Measurements from ENCODE around the gene CDCA8.
A peak's percentile ranks its signal among the peaks of the same experiment; 100 is the strongest.
"Not testable (repeated sequence)": the region's sequence is repeated elsewhere in the genome, so short reads cannot be mapped to it uniquely, and the experiment has no call there.

CDCA8 gene

DNA sequence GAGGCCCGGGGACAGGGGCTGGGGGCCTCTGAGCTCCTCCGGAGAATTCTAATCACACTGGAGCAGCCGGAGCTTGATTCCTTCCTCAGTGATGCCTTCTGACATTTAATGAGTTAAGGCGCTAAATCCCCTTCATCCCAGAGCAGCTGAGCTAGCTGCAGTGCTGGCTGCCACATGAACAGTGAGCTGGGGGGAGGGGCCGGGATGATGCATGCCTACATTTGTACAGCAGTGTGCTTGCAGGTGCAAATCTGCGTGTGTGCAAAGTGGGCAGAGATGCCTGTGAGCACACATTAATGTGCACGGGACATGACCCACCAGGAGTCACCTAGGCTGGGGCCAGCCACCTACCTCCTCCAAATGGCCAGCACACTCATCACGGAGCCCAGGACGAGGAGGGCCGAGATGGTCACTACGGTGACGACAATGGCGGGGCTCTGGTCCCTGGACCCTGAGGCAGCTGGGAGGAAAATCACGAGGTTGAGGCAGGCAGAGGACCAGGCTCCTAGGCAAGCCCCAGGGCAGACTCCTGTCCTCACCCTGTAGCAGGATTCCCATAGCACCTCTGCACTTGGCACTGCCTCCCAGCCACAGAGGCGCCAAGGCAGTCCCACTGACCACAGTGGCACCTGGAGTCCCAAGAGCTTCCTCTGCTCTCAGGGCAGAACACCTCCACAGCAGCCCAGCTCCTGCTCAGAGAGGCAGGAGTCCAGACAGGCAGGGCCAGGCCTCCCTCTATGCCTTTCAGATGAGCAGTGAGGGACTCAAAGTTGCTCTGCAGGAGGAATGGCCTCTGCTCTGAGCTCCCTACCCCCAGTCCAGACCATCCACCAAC is 34.7 kb downstream of the CDCA8 start:
- DNase-seq (ENCODE audit: low read depth, low spot score): no peak
- no peak overlapping the region for H3K4me3 ChIP-seq (ENCODE audit: low read length)

- no peak for DNase-seq (ENCODE audit: low read depth, low spot score)
- no peak overlapping the region for H3K4me3 ChIP-seq (ENCODE audit: low read length)
These were observed 36.1 kb downstream of the CDCA8 start for GRCh38 chr1:37728416-37728815.

- DNase-seq (ENCODE audit: low read depth, low spot score): no peak
- no peak overlapping the region for H3K4me3 ChIP-seq (ENCODE audit: low read length)
These were observed 38.1 kb downstream of the CDCA8 start for GRCh38 chr1:37730376-37730775.

GRCh38 chr1:37731312-37732019 is 39.1 kb downstream of the CDCA8 start:
- no peak for DNase-seq (ENCODE audit: low read depth, low spot score)
- no peak overlapping the region for H3K4me3 ChIP-seq (ENCODE audit: low read length)

- no peak overlapping the region for H3K4me3 ChIP-seq (ENCODE audit: low read length)
- DNase-seq (ENCODE audit: low read depth, low spot score): no peak
These were observed 39.9 kb downstream of the CDCA8 start for GRCh38 chr1:37732111-37732780.

- H3K4me3 ChIP-seq (ENCODE audit: low read length): no peak overlapping the region
- no peak for DNase-seq (ENCODE audit: low read depth, low spot score)
These were observed 42.6 kb downstream of the CDCA8 start for GRCh38 chr1:37734629-37735591.

- not testable (repeated sequence) for H3K4me3 ChIP-seq (ENCODE audit: low read length); DNase-seq (ENCODE audit: low read depth, low spot score)
These were observed 45.7 kb downstream of the CDCA8 start for GRCh38 chr1:37737975-37738374.

DNA sequence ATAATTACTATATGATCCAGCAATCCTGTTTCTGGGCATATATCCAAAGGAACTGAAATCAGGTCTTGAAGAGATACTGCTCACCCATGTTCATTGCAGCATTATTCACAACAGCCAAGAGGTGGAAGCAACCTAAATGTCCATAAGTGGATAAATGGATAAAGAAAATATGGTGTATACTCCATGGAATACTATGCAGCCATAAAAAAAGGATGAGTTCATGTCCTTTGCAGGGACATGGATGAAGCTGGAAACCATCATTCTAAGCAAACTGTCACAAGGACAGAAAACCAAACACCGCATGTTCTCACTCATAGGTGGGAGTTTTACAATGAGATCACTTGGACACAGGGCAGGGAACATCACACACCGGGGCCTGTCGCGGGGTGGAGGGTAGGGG is 46.3 kb downstream of the CDCA8 start:
- H3K4me3 ChIP-seq (ENCODE audit: low read length); DNase-seq (ENCODE audit: low read depth, low spot score): not testable (repeated sequence)

DNA sequence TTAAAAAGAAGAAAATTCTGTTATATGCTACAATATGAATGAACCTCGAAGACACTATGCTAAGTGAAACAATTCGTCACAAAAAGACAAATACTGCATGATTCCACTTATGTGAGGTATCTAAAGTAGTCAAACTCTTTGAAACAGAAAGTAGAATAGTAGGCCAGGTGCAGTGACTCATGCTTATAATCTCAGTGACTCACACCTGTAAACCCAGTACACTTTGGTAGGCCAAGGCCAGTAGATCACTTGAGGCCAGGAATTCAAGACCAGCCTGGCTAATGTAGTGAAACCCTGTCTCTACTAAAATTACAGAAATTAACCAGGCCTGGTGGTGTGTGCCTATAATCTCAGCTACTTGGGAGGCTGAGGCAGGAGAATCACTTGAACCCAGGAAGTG is 46.9 kb downstream of the CDCA8 start:
- no peak for DNase-seq (ENCODE audit: low read depth, low spot score)
- no peak overlapping the region for H3K4me3 ChIP-seq (ENCODE audit: low read length)

- no peak for DNase-seq (ENCODE audit: low read depth, low spot score)
- no peak overlapping the region for H3K4me3 ChIP-seq (ENCODE audit: low read length)
These were observed 48.8 kb downstream of the CDCA8 start for GRCh38 chr1:37741130-37741529.

GRCh38 chr1:37741662-37742061 is 49.3 kb downstream of the CDCA8 start:
- no peak for DNase-seq (ENCODE audit: low read depth, low spot score)

GRCh38 chr1:37746806-37747205 is 54.5 kb downstream of the CDCA8 start:
- no peak for DNase-seq (ENCODE audit: low read depth, low spot score)
- no peak overlapping the region for H3K4me3 ChIP-seq (ENCODE audit: low read length)

More at GRCh38 chr1:37741662-37742061, 49.3 kb downstream of the CDCA8 start:
- no peak overlapping the region for H3K4me3 ChIP-seq (ENCODE audit: low read length)

DNA sequence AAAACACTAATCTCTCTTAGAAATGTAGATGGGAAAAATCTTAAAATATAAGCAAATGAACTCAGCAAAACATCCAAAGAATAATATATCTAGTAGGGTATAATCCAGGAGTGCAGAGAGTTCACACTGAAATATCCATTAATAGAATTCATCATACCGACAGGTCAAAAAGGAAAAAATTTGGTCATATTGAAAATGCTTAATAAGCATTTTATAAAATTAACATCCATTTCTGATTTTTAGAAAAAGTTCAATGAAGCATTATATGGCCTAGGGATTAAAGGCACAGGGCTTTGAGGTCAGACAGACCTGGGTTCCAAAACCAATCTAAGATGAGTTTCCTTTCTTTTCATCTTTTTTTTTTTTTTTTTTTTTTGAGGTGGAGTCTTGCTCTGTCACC is 56.2 kb downstream of the CDCA8 start:
- H3K4me3 ChIP-seq (ENCODE audit: low read length): no peak overlapping the region
- no peak for DNase-seq (ENCODE audit: low read depth, low spot score)

DNA sequence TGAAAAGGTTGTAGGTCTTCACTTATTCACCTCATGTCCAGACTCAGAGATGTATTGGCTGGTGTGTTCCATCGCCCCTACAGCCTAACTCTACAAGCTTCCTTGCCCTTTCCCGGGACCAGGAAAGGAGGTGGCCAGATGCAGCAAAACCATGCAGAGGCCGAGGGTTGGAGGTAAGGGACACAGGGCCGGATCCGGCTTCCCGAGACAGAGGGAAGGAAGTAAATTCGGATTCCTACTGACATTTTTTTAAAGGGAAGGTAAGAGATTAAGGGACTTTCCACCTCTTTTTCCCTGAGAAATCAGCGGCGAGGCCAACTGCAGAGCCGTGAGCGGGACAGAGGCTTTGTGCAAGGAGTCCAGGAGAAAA is 59.9 kb downstream of the CDCA8 start:
- no peak for DNase-seq (ENCODE audit: low read depth, low spot score)
- peak overlapping the region; percentile 40 for H3K4me3 ChIP-seq (ENCODE audit: low read length)

DNA sequence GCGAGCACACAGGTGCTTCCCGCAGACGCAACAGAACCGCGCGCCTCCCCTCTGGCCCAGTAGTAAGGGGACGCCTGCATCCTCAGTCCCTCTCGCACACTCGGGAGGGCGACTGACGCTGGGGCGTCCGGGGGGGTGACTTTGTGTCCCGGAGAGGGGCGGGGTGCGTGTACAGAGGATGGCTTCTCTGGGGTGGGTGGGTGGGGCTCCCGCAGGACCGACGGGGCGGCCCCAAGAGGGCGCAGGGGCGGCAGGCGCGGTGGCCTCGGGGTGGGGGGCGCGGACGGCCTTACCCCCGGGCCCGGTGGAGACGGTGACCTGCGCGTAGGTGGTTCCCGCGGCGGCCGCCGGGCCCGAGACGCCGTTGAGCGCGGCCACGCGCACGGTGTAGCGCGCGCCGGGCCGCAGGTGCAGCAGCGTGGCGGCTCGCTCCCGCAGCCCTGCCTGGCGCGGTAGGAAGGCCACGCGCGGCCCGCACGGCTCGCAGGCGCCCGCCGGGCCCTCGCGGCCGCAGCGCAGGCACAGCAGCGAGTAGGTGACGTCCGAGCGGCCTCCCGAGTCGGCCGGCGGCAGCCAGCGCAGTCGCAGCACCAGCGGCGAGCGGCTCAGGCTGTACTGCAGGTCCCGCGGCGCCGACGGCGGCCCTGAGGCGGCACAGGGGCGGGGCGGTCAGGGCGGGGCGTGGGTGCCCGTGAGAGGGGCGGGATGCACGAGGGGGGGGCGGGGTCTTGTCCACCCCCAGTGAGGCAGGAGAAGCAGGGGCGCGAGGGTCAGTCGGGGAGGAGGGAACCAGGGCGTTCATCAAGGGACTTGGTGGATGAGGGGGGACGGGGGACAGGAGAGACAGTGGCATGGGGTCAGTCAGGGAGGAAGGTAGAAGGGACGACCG is 60.5 kb downstream of the CDCA8 start:
- H3K4me3 ChIP-seq (ENCODE audit: low read length): peak overlapping the region; percentile 40
- DNase-seq (ENCODE audit: low read depth, low spot score): no peak

DNA sequence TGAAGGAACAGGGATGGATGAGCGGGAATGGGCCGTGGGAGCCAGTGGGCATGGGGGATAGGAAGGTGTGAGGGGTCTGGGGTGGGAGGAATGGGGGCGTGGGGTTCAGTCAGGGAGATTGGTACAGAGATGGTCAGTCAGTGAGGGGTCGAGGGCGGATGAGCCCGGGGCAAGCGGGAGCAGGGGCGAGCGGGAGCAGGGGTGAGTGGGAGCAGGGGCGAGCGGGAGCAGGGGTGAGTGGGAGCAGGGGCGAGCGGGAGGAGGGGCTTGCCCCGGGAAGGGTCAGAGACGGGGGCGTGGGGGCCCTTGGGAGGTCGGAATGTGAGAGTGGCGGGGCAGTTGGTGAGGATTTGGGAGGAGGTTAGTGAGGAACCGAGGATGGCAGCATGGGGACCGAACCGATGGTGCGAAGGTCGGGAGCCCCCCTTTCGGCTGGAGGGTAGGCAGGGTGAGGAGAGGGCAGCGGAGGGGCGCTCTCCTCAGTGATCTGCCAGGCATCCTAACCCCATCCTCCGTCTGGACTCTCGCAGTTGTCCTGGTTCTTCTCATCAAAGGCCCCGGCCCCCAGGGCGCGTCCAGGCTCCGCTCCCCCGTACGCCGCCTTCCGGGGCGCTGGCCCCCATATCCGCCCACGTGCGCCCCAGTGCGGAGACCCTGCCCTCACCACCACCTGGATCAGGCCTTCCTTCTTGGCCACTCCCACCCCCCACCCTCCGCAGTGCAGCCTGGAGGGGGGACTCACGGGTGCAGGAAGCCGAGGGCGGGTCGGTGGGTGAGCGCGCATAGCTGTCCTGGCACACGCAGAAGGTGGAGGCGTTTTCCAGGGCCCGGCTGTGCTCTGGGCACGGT is 61.4 kb downstream of the CDCA8 start:
- H3K4me3 ChIP-seq (ENCODE audit: low read length): peak overlapping the region; percentile 25
- peak; percentile 20 for DNase-seq (ENCODE audit: low read depth, low spot score)

GRCh38 chr1:37755290-37755689 is 63.0 kb downstream of the CDCA8 start:
- DNase-seq (ENCODE audit: low read depth, low spot score): no peak
- H3K4me3 ChIP-seq (ENCODE audit: low read length): no peak overlapping the region
